AG09319 (cell line): ENCODE results near the gene NBEA.

Experiments used
- DNase-seq: peaks from one replicate; pipeline ENCODE4 v3.0.0-alpha.2; 2010; ENCODE audit warnings: low read depth; ENCODE audit errors: extremely low read depth
- CTCF ChIP-seq: IDR thresholded peaks from 2 replicates; pipeline ENCODE4 v1.5.1; 2011; ENCODE audit warnings: low read depth, mild to moderate bottlenecking, inconsistent platforms, low read length, moderate library complexity

The NBEA gene

GRCh38 chr13:35714121-35714520 is 772.1 kb downstream of the NBEA start:
- no peak for TF ChIP-seq CTCF
- no peak for DNase-seq

- TF ChIP-seq CTCF = no peak
- no peak for DNase-seq
Measured at GRCh38 chr13:35714588-35715377, 772.7 kb downstream of the NBEA start.

GRCh38 chr13:35716186-35716585 is 774.1 kb downstream of the NBEA start:
- DNase-seq = no peak
- TF ChIP-seq CTCF = no peak

GRCh38 chr13:35716729-35717128 is 774.7 kb downstream of the NBEA start:
- TF ChIP-seq CTCF = no peak
- DNase-seq = no peak

GRCh38 chr13:35718084-35718483 is 776.0 kb downstream of the NBEA start:
- no peak for TF ChIP-seq CTCF
- DNase-seq = no peak

GRCh38 chr13:35720290-35720689 is 778.2 kb downstream of the NBEA start:
- TF ChIP-seq CTCF = no peak
- no peak for DNase-seq

GRCh38 chr13:35720690-35721554 is 778.9 kb downstream of the NBEA start:
- peak; percentile 93 for TF ChIP-seq CTCF
- no peak for DNase-seq
